ENCODE results near the gene COLGALT1.

Gene COLGALT1

DNA sequence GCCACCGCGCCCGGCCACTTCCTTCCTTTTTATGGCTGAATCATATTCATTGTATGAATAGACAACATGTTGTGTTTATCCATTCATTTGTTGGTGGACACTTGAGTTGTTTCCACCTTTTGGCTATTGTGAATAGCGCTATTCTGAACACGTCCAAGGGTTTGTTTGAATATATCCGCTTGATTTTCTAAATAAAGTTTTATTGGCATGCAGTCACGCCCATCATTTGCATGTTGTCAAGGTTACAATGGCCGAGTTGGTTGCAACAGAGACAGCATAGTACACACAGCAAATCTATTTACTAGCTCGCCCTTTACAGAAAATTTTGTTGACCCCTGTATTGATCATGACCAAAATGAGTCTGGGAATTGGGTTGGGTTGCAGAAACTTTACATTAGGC is 43.5 kb downstream of the COLGALT1 start:
- Histone ChIP-seq H3K27ac (ENCODE audit: low read depth, low read length) (no peak overlapping the region), H3K4me3 (ENCODE audit: insufficient read depth, low read length, poor library complexity, severe bottlenecking) (no peak overlapping the region), H3K4me2 (ENCODE audit: low read depth, low read length, poor library complexity, severe bottlenecking) (no peak overlapping the region), H3K79me2 (ENCODE audit: insufficient read depth, low read length) (no peaks in the 10 kb centered on the region), H3F3A (ENCODE audit: insufficient read depth) (no peaks in the 10 kb centered on the region), H2AFZ (ENCODE audit: low read depth, low read length, severe bottlenecking) (no peak overlapping the region), H3K9ac (ENCODE audit: low read length) (no peak overlapping the region), H3K9me3 (ENCODE audit: insufficient read depth, low read length) (no peaks in the 10 kb centered on the region), H3K9me2 (replicated peaks; ENCODE audit: insufficient read depth, low read length) (no peaks in the 10 kb centered on the region), H3K27me3 (ENCODE audit: low read length) (no peaks in the 10 kb centered on the region; the same call in 1 of the 2 replicates), H3K36me3 (ENCODE audit: low read length) (no peaks in the 10 kb centered on the region), H4K20me1 (ENCODE audit: low read depth, low read length) (no peaks in the 10 kb centered on the region)
- TF ChIP-seq, protein P1, sequence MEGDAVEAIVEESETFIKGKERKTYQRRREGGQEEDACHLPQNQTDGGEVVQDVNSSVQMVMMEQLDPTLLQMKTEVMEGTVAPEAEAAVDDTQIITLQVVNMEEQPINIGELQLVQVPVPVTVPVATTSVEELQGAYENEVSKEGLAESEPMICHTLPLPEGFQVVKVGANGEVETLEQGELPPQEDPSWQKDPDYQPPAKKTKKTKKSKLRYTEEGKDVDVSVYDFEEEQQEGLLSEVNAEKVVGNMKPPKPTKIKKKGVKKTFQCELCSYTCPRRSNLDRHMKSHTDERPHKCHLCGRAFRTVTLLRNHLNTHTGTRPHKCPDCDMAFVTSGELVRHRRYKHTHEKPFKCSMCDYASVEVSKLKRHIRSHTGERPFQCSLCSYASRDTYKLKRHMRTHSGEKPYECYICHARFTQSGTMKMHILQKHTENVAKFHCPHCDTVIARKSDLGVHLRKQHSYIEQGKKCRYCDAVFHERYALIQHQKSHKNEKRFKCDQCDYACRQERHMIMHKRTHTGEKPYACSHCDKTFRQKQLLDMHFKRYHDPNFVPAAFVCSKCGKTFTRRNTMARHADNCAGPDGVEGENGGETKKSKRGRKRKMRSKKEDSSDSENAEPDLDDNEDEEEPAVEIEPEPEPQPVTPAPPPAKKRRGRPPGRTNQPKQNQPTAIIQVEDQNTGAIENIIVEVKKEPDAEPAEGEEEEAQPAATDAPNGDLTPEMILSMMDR (IDR thresholded peaks at IDR 0.05; ENCODE audit: insufficient read depth, low read length, poor library complexity, severe bottlenecking) = no peak
- no peak for TF ChIP-seq EZH2phosphoT487 (conservative IDR thresholded peaks at IDR 0.05; ENCODE audit: low read length)

- H3F3A ChIP-seq (ENCODE audit: insufficient read depth) = 0 out of 2 replicates have a peak, but pooled peaks cover under 1% of the 10 kb centered on the region
- H3K4me2 ChIP-seq (ENCODE audit: low read depth, low read length, poor library complexity, severe bottlenecking) = no peak overlapping the region
- H2AFZ ChIP-seq (ENCODE audit: low read depth, low read length, severe bottlenecking) = no peak overlapping the region
- no peak overlapping the region for H3K9ac ChIP-seq (ENCODE audit: low read length)
- no peaks in the 10 kb centered on the region; the same call in 1 of the 2 replicates for H3K27me3 ChIP-seq (ENCODE audit: low read length)
- no peak overlapping the region for H3K27ac ChIP-seq (ENCODE audit: low read depth, low read length)
- no peaks in the 10 kb centered on the region for H3K36me3 ChIP-seq (ENCODE audit: low read length)
- H4K20me1 ChIP-seq (ENCODE audit: low read depth, low read length) = no peaks in the 10 kb centered on the region
- H3K9me2 ChIP-seq (replicated peaks; ENCODE audit: insufficient read depth, low read length) = no peaks in the 10 kb centered on the region
- TF ChIP-seq, protein P1 (IDR thresholded peaks at IDR 0.05; ENCODE audit: insufficient read depth, low read length, poor library complexity, severe bottlenecking) = no peak
- H3K4me3 ChIP-seq (ENCODE audit: insufficient read depth, low read length, poor library complexity, severe bottlenecking) = no peak overlapping the region
- no peaks in the 10 kb centered on the region for H3K9me3 ChIP-seq (ENCODE audit: insufficient read depth, low read length)
- no peaks in the 10 kb centered on the region for H3K79me2 ChIP-seq (ENCODE audit: insufficient read depth, low read length)
These were observed 44.3 kb downstream of the COLGALT1 start for GRCh38 chr19:17599780-17600179.

DNA sequence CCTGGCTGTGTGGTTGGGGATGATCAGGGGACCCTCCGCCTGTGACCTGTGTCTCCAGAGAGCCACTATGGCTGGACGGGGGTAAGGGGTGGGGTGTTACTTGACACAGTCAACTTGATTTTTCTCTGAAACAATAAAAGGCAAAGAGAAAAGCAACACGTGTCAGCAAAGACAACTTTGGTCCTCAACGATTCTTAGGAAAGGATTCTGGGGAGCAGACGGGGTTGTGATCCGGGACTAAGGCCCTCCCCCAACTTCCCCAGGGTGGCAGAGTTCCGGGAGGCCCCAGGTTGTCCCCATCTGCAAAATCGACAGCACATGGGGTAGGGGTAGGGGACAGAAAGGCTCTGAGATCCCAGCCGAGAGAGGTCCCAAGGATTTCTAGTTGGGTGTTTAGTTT is 46.2 kb downstream of the COLGALT1 start:
- H3K79me2 ChIP-seq (ENCODE audit: insufficient read depth, low read length) = no peaks in the 10 kb centered on the region
- no peak for TF ChIP-seq EZH2phosphoT487 (conservative IDR thresholded peaks at IDR 0.05; ENCODE audit: low read length)
- TF ChIP-seq, protein P1 (IDR thresholded peaks at IDR 0.05; ENCODE audit: insufficient read depth, low read length, poor library complexity, severe bottlenecking) = no peak
- no peaks in the 10 kb centered on the region for H3K9me2 ChIP-seq (replicated peaks; ENCODE audit: insufficient read depth, low read length)
- no peak overlapping the region for H2AFZ ChIP-seq (ENCODE audit: low read depth, low read length, severe bottlenecking)
- no peak overlapping the region for H3K4me2 ChIP-seq (ENCODE audit: low read depth, low read length, poor library complexity, severe bottlenecking)
- no peaks in the 10 kb centered on the region for H4K20me1 ChIP-seq (ENCODE audit: low read depth, low read length)
- no peak overlapping the region for H3K27ac ChIP-seq (ENCODE audit: low read depth, low read length)
- no peak overlapping the region for H3K9ac ChIP-seq (ENCODE audit: low read length)
- H3K36me3 ChIP-seq (ENCODE audit: low read length) = no peaks in the 10 kb centered on the region
- no peaks in the 10 kb centered on the region; the same call in 1 of the 2 replicates for H3K27me3 ChIP-seq (ENCODE audit: low read length)
- H3F3A ChIP-seq (ENCODE audit: insufficient read depth) = 0 out of 2 replicates have a peak, but pooled peaks cover 4% of the 10 kb centered on the region
- H3K4me3 ChIP-seq (ENCODE audit: insufficient read depth, low read length, poor library complexity, severe bottlenecking) = no peak overlapping the region
- no peaks in the 10 kb centered on the region for H3K9me3 ChIP-seq (ENCODE audit: insufficient read depth, low read length)

All from SU-DHL-6 (cell line).